Coronary artery (tissue), 2 donors: ENCODE data around the gene CTRB2.

Experiments
- DNase-seq: peaks from one replicate; pipeline ENCODE4 v3.0.0-alpha.2; 2017; ENCODE audit warnings: low spot score
- H3K27ac ChIP-seq, 2 donors: fragments of 200-600 bp; sonication (generic); one replicate each; pipeline ENCODE4 v1.5.1; 2016 to 2019
- H3K4me3 ChIP-seq: fragments of 200-600 bp; sonication (generic); 2 replicates; pipeline ENCODE4 v1.5.1; 2016; ENCODE audit warnings: mild to moderate bottlenecking, moderate library complexity
- TF ChIP-seq, protein P1 (sequence below): fragments of 200-600 bp; sonication (generic); IDR thresholded peaks from one replicate; pipeline ENCODE4 v1.5.1; 2019; ENCODE audit warnings: antibody characterized with exemption

Gene CTRB2

DNA sequence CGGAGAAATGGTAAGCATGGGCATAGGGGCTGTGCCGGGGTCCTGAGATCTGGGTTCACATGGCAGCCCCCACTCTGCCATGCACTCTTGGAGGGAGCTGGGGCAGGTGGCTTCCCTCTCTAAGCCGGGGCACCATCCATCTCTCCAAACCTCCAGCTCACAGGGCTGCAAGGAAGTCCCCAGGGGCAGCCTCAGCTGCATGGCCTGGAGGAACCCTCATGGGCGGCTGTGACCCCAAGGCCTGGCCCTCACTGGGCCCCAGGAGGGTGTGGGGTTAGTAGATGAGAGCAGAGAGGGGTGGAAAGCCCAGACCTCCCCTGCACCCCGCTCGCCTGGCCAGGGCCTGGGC is 2.6 kb downstream of the CTRB2 start:
- no peak for DNase-seq
- Histone ChIP-seq H3K27ac (no peak overlapping the region), H3K4me3 (no peak overlapping the region)
- TF ChIP-seq, protein P1, sequence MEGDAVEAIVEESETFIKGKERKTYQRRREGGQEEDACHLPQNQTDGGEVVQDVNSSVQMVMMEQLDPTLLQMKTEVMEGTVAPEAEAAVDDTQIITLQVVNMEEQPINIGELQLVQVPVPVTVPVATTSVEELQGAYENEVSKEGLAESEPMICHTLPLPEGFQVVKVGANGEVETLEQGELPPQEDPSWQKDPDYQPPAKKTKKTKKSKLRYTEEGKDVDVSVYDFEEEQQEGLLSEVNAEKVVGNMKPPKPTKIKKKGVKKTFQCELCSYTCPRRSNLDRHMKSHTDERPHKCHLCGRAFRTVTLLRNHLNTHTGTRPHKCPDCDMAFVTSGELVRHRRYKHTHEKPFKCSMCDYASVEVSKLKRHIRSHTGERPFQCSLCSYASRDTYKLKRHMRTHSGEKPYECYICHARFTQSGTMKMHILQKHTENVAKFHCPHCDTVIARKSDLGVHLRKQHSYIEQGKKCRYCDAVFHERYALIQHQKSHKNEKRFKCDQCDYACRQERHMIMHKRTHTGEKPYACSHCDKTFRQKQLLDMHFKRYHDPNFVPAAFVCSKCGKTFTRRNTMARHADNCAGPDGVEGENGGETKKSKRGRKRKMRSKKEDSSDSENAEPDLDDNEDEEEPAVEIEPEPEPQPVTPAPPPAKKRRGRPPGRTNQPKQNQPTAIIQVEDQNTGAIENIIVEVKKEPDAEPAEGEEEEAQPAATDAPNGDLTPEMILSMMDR: no peak

DNA sequence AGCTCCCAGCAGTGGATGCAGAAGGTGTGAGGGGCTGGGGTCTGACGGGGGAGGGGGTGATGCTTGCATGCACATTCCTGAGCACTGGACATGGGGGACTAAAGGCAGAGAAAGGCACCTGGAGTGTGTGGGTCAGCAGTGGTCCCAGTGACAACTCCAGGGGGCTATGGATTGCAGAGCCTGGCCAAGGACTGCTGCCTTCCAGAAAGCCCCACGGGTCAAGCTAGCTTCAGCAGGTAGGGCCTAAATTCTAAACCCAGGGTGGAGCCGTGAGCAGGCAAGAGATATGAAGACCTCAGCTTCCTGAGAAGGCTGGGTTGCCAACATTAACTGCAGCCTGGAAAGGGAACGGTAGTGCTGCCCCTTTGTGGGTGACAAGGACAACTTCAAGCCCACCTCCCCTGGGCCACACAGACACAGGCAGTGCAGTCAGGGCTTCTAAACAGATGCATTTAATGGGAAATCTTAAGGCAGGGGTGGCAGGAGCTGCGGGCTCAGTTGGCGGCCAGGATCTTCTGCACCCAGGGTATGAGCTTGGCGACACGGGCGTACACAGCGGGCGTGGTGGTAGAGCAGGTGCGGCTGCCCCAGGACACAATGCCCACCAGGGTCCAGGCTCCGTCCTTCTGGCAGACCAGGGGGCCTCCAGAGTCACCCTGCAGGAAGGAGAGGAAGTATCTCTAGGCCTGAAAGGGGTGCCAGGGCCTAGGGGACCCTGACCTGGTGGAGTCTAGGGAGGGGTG is 3.1 kb downstream of the CTRB2 start:
- TF ChIP-seq, protein P1: no peak
- peak; percentile 71 for DNase-seq
- H3K27ac ChIP-seq: no peak overlapping the region
- no peak overlapping the region for H3K4me3 ChIP-seq

DNA sequence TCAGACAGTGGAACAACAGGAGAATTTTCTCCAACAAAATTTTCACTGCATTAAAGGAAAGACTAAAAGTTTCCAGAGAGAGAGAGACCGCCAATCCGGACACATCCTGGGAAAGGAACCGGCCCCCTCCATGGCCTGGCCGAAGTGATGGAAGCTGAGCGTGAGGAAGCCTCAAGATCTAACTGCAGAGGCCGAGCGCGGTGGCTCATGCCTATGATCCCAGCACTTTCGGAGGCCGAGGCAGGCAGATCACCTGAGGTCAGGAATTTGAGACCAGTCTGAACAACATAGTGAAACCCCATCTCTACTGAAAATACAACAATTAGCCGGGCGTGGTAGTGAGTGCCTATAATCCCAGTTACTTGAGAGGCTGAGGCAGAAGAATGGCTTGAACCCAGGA is 3.9 kb downstream of the CTRB2 start:
- DNase-seq: peak; percentile 67

DNA sequence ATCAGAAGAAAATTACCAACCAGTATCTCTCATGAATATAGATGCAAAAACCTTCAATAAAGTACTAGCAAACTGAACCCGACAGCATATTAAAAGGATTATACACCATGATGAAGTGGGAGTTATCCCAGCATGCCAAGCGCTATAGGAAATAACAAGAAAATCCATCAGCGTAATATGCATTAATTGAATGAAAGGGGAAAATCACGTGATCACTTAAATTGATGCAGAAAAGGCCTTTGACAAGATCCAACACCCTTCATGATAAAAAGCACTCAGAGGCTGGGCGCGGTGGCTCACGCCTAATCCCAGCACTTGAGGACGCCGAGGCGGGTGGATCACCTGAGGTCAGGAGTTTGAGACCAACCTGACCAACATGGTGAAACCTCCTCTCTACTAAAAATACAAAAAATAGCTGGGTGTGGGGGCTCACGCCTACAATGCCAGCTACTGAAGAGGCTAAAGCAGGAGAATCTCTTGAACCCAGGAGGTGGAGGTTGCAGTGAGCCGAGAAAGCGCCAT is 4.8 kb downstream of the CTRB2 start:
- Histone ChIP-seq H3K4me3 (no peak overlapping the region), H3K27ac (no peak overlapping the region)
- peak; percentile 19 for DNase-seq
- TF ChIP-seq, protein P1: no peak

More for the DNA sequence above, 3.9 kb downstream of the CTRB2 start:
- H3K27ac ChIP-seq: no peak overlapping the region
- TF ChIP-seq, protein P1: no peak
- H3K4me3 ChIP-seq: no peak overlapping the region

DNA sequence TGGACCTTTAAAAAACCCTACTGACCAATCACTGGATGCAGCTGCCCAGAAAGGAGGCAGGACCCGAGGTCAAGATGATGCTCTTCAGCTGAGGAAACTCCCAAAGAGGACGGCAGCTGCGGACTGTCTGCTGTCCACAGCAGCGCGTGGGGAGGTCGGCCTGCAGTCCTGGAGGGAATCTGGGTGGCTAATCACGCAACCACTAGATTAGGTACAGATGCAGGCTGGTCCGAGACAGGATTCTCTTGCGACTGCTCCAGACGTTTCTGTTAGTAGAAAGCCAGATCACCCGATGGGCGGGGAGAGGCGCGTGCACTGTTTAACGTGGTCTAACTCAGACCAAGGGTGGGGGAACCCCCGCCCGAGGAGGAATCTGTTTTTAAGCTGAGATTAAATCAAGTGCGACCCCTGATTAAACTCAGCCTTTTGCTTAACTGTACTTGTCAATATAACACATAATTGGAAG is 8.8 kb downstream of the CTRB2 start:
- Histone ChIP-seq H3K4me3 (peak overlapping the region; percentile 24), H3K27ac (no peak overlapping the region)
- TF ChIP-seq, protein P1: no peak
- peak; percentile 55 for DNase-seq

DNA sequence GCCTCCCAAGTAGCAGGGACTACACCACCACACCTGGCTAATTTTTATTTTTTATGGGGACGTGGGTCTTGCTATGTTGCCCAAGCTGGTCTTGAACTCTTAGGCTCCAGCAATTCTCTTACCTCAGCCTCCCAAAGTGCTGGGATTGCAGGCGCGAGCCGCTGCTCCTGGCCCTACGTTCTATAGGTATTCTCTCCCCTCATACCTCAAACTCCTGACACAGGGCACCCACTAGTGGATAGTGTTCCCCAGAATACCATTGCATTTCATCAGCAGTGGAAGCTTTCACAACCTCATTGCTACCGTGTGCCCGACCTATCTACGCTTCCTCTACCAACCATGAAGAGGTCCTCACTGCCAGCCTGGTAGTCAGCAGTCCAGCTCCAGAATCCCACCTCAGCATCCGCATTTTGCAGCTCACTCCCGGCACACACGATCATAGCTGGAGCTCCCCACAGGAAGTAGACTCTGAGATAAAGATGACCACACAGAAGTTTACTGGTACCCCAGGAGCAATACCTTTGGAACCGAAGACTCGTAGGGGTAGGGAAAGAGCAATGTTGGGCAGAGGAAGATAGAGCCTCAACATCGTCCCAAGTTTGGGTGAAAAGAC is 9.3 kb downstream of the CTRB2 start:
- TF ChIP-seq, protein P1: no peak
- no peak overlapping the region for H3K27ac ChIP-seq
- peak; percentile 60 for DNase-seq
- H3K4me3 ChIP-seq: no peak overlapping the region
